HG03432 (cell line): ENCODE measurements around the gene TDRD5.
A peak's percentile ranks its signal among the peaks of the same experiment; 100 is the strongest.

ENCODE experiments used
- ATAC-seq: cut with Tn5 transposase; IDR thresholded peaks from one replicate; pipeline ENCODE4 v1.9.1; 2021; ENCODE audit warnings: mild to moderate bottlenecking, moderate library complexity; ENCODE audit not compliant: unreplicated experiment

TDRD5 gene, protein sequence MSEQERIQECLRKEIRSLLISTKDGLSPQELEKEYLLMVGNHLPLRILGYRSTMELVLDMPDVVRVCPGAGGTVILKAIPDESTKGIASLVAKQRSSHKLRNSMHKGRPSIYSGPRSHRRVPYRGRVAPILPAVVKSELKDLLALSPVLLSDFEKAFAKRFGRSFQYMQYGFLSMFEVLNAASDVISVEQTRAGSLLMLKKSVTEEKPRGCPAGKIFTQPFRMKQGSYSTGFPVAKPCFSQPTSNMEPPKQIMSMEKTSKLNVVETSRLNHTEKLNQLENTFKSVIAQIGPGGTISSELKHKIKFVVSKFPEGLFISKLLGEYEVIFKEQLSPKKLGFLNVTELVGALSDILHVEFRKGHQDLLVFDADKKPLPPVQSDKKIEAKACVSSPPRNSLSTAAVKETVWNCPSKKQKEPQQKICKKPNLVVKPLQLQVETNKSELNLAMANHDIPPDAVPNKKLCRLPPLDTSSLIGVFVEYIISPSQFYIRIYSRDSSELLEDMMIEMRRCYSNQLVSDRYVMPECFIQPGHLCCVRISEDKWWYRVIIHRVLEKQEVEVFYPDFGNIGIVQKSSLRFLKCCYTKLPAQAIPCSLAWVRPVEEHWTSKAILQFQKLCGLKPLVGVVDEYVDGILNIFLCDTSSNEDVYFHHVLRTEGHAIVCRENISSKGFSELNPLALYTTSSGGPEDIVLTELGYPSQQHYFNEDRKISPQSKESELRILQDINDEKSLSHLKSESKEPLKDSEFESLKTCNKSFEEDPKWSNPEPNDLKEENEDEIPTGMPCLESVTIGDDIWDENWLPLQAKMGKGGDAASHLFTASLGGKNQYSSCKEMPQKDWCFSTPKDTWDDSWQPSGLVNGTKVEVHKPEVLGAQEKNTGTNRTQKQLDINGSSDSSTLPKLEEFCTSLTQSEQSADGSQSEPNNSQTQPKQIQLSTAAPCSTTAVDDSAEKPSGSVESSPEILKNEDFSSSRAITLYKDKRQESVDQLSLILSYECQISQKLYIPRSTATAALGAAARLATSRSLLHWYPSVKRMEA

GRCh38 chr1:179591592-179592580 is at the start of gene TDRD5:
TSS of gene TDRD5 (plus strand) at chr1:179591832. CDS start at chr1:179592616, 784 bp downstream.
- ATAC-seq: no peak

- no peak for ATAC-seq
These were observed 46.3 kb upstream of the TDRD5 start for GRCh38 chr1:179545321-179545720.

DNA sequence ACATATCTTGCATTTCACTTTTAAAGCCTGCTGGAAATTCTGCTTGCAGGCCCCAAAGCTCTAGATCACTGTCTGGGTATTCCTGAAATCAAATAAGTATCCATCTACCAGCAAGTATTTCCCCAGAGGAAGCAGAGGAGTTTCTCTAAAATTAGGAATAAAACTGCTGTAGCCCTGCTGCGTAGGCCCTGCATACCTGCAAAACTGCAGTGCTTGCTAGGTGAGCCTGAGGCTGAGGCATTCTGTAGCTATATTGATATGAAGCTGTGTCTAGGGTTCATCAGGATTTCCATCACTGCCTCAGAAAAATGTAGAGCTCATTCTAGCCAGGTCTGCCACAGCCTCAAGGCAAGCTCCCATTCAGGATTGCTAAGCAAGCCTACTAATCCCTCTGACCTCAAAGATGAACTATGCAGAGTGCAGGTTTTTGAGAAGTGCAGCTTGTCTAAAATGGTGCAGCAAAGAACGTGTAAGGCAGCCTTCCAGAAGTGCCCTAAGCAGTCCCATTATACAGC is 44.6 kb upstream of the TDRD5 start:
- no peak for ATAC-seq

DNA sequence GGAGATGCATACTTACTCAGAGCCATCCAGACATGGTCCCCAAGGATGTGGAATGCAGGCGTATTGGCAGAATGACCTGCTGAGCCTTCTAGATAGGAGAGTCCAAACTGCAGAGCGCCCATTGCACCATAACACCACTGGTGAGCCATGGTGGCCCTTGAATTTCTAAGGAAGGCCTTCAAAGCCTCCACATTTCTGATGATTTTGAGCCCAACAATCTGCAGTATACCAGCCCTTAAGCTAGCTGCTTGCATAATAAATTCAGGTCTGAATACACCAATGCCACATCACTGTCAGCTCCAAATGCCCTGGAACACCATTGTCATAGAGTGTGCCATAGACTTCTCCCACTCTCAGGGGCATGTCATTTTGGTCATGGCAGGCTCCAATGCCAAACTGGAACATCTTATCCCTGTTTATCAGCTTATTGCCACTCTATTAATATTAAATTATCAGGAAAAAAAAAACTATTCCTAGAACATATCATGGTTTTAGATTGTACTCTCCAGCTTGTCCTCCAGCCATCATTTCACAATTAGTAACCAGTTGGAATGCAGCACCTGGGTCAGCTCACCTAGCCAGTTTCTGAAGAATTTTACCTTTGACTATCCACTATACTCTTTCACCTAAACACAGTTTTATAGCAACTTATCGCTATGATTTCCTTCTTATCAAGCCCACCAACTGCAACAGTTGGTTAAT is 42.8 kb upstream of the TDRD5 start:
- ATAC-seq: no peak

GRCh38 chr1:179549368-179549700 is 42.3 kb upstream of the TDRD5 start:
- ATAC-seq: no peak

GRCh38 chr1:179550746-179551682 is 40.6 kb upstream of the TDRD5 start:
- ATAC-seq: peak; percentile 79

GRCh38 chr1:179554427-179554826 is 37.2 kb upstream of the TDRD5 start:
- no peak for ATAC-seq

DNA sequence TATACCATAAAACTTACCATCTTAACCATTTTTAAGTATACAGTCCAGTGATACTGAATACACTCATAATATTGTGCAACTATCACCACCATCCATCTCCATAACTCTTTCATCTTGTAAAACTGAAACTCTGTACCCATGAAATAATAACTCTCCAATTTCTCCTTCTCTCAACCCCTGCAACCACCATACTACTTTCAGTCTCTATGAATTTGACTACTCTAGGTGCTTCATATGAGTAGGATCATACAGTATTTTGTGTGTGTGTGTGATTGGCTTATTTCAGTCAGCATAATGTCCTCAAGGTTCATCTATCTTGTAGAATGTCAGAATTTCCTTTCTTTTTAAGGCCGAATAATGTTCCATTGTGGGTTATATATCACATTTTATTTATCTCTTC is 33.6 kb upstream of the TDRD5 start:
- no peak for ATAC-seq

DNA sequence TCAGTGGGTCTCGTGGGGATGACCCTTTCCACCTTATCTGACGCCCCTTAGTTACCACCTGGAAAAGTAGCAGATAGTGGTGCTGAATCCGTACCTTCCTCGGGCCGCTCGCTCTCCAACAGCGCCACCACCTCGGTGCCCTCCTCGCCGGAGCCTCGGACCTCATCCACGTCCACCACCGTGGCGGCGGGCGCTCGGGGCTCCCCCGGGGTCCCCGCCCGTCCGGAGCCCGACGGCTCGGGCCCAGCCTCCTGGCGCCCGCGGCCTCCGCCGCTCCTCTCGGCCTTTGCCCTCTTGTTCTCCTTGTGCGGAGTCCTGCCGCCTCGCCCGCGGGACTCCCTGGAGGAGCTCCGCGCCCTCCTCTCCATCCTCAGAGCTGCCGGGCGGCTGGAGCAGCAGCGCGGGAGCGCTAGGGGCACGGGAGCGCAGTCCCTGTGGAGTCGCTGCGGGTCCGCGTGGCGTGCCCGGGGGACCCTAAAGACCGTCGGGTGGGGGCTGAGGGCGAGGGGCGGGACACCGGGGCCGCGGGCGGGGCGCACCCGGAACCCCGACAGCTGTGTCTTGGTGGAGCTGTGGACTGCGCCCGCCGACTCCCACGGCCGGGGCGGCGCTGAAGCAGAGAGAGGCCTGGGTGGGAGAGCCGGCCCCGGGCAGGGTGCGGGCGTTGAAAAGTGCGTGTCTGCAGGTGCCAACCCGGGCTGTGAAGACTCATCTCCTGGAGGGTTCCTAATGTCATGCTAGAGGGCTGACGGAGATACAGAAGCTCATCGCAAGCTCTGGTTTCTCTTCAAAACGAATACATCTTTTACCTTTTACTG is 15.9 kb upstream of the TDRD5 start, which contains the start of gene NPHS2:
NPHS2 (minus strand) TSS at position 452 of the 818 bp plus-strand sequence; CDS start at position 368, 84 bp downstream.
- no peak for ATAC-seq

DNA sequence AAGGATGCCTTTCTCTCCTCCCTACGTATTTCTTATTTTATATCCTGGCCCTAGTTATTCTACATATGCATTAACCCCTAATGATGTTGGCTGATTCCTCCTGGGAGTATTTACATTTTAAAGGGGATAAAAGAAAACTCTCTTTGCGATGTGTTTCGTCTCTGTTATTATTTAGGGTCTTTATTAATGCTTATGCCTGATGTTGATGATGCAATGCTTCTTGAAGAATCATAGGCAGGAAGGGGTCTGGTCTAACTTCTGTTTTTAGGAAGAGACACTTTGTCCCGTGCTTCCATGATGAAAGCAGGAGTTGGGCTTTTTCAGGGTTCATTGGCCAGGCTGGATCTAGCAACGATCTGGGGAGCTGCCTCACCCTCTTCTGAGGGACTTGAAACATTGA is 15.1 kb upstream of the TDRD5 start:
- no peak for ATAC-seq

GRCh38 chr1:179583771-179584320 is 7.8 kb upstream of the TDRD5 start:
- ATAC-seq: no peak

DNA sequence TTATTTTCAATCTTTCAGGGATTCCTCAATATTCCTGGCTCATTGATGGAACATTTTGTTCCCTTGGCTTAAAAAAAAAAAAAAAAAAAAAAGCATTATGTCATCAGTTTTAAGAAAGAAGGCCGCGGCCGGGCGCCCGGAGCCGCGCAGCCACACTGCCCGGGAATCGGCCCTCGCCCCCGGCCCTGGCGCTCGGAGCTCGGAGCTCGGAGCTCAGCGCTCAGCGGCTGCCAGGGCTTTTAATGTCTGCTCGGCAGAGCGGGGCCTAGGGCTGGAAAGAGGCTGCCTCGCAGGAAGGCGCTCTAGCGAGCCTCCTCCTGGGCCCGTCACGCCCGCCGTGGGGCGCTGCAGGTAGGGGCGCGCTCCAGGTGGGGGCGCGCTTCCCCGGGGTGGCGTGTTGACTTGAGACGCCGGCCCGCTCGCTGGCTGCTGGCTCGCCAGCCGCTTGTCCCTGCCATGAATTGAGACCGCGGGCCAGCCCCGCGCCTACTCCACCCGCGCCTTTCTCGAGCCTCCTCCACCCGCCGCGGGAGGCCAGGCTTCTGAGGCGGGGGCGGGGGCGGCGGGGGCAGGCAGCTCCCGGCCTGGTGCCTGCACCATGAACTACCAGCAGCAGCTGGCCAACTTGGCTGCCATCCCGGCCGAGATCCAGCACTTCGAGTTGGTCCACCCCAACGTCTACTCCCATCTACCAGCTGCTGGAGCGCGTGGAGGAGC is 5.4 kb upstream of the TDRD5 start:
- ATAC-seq: no peak

GRCh38 chr1:179587336-179587735 is 4.3 kb upstream of the TDRD5 start:
- no peak for ATAC-seq

DNA sequence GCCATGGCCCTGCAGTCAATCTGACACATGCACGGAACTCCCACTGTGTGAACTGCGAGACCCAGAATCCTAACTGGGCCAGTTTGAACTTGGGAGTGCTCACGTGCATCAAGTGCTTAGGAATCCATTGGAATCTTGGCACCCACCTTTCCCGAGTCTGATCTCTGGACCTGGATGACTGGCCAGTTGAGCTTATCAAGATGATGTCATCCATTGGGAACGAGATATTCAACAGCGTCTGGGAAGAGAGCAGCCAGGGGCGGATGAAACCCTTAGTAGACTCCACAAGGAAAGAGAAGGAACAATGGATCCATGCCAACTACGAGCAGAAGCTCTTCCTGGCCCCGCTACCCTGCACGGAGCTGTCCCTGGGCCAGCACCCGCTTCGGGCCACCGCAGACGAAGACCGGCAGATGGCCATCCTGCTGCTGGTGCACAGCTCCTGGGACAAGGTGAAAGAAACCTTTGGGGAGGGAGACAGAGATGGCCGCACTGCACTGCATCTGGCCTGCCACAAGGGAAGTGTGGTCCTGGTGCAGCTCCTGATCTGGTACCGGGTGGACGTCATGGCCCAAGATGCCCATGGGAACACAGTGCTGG is 3.1 kb upstream of the TDRD5 start:
- no peak for ATAC-seq

DNA sequence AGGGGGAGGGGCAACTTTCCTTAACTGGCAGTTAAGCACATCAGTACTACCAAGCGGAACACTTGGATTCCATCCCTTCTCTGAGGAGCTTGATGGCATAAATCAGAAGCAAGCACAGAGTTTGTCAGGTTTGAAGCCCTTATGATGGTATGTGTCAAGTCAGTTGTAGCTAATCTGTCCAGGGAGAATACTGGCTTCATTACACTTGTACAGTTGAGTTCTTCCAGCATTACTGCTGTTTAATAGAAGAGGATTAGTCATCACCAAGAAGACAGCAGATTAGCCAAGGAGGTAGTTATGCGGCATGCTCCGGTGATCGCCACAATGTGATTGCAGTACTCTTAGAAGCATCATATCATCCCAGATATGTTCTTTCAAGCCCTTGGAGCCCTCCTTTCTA is 2.1 kb upstream of the TDRD5 start:
- ATAC-seq: no peak

DNA sequence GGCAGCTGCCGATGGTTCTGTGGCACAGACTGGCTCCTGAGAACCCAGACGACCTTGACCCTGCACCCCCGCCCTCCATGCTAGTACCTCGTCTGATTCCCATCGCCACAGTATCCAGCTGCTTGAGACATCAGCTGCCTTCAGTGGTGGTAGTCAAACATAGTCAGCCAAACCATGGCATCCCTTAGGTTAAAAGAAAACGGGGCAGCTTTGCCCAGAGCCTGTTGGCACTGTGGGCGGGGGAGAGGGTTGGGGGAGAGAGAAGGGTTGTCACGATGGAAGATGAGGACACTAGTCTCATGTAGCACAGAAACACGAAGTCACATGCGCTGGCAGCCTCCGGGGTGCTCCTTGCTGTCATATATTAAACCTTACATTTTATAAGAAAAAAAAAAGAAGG is 961 bp upstream of the TDRD5 start:
- no peak for ATAC-seq
